H54 (cell line): ENCODE results near the gene PLCB1.

Source experiments
- DNase-seq: peaks from one replicate; pipeline ENCODE4 v3.0.0; 2011; ENCODE audit warnings: low spot score, mixed read lengths; ENCODE audit not compliant: insufficient read length
- FAIRE-seq: peaks from 3 replicates; lab custom pipeline; 2011; peaks lifted over from hg19 to GRCh38; lab: Jason Lieb, UNC
- POLR2A ChIP-seq: IDR thresholded peaks from 2 replicates; pipeline ENCODE4 v1.6.1; 2011; ENCODE audit warnings: low read depth, mild to moderate bottlenecking, low read length

PLCB1 gene

GRCh38 chr20:8547968-8548588 lies 416.0 kb downstream of the PLCB1 start:
- TF ChIP-seq POLR2A: no peak
- no peak for DNase-seq
- FAIRE-seq: no peak

GRCh38 chr20:8549192-8549591 lies 417.1 kb downstream of the PLCB1 start:
- no peak for TF ChIP-seq POLR2A
- FAIRE-seq (no peak), DNase-seq (no peak)

GRCh38 chr20:8557711-8558110 lies 425.6 kb downstream of the PLCB1 start:
- DNase-seq (no peak), FAIRE-seq (no peak)
- no peak for TF ChIP-seq POLR2A

- no peak for DNase-seq
- no peak for TF ChIP-seq POLR2A
- FAIRE-seq: no peak
Observed at GRCh38 chr20:8562356-8562755, 430.3 kb downstream of the PLCB1 start.

GRCh38 chr20:8568075-8568474 lies 436.0 kb downstream of the PLCB1 start:
- no peak for TF ChIP-seq POLR2A

GRCh38 chr20:8569766-8570165 lies 437.7 kb downstream of the PLCB1 start:
- DNase-seq (no peak), FAIRE-seq (no peak)
- TF ChIP-seq POLR2A: no peak

More at GRCh38 chr20:8568075-8568474, 436.0 kb downstream of the PLCB1 start:
- no peak for DNase-seq
- FAIRE-seq: no peak

- DNase-seq (no peak), FAIRE-seq (no peak)
- no peak for TF ChIP-seq POLR2A
Observed at GRCh38 chr20:8571611-8572010, 439.5 kb downstream of the PLCB1 start.

- TF ChIP-seq POLR2A: no peak
- no peak for DNase-seq
- FAIRE-seq: no peak
Observed at GRCh38 chr20:8573686-8574085, 441.6 kb downstream of the PLCB1 start.

GRCh38 chr20:8575114-8575513 lies 443.0 kb downstream of the PLCB1 start:
- no peak for TF ChIP-seq POLR2A

GRCh38 chr20:8578161-8578865 lies 446.2 kb downstream of the PLCB1 start:
- DNase-seq (no peak), FAIRE-seq (no peak)
- TF ChIP-seq POLR2A: no peak

More at GRCh38 chr20:8575114-8575513, 443.0 kb downstream of the PLCB1 start:
- FAIRE-seq (no peak), DNase-seq (no peak)

- FAIRE-seq: no peak
- DNase-seq: no peak
- no peak for TF ChIP-seq POLR2A
Observed at GRCh38 chr20:8579035-8579434, 447.0 kb downstream of the PLCB1 start.

GRCh38 chr20:8581446-8582183 lies 449.5 kb downstream of the PLCB1 start:
- DNase-seq (no peak), FAIRE-seq (no peak)
- TF ChIP-seq POLR2A: no peak

- DNase-seq (no peak), FAIRE-seq (no peak)
- no peak for TF ChIP-seq POLR2A
Observed at GRCh38 chr20:8583012-8583565, 451.0 kb downstream of the PLCB1 start.

GRCh38 chr20:8583566-8584043 lies 451.5 kb downstream of the PLCB1 start:
- FAIRE-seq (no peak), DNase-seq (no peak)
- TF ChIP-seq POLR2A: no peak
